GM23248 (cell line): ENCODE results near the gene CTXN3.

Experiments
- EZH2 ChIP-seq: fragments of 200-600 bp; sonication (generic); IDR thresholded peaks from 2 replicates; pipeline ENCODE4 v1.6.1; 2018; ENCODE audit warnings: antibody characterized with exemption, mild to moderate bottlenecking; ENCODE audit not compliant: insufficient read depth, poor library complexity, severe bottlenecking
- EZH2phosphoT487 ChIP-seq: fragments of 200-600 bp; sonication (generic); IDR thresholded peaks from 2 replicates; pipeline ENCODE4 v1.6.1; 2018; ENCODE audit warnings: antibody characterized with exemption, moderate library complexity, mild to moderate bottlenecking, low read depth; ENCODE audit not compliant: insufficient read depth

DNA sequence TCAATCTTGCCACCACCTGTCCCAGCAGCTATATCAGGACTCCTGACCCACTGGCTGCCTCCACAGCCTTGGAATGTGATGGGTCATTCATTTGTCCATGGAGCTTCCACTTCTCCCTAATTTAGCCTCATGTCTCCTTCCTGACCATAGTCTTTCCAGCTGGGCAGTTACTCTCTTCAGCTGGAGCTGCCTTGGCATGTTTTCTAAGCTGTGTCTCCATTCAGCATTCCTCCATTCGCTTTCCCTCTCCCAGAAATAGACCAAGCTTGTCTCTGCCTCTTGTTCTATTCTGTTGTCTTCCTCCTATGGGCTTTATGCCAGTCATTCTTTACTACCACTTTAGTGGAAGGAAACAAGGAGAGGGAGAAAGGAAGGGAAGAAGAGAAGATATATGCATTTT, 5.3 kb upstream of the CTXN3 start:
- no peak for TF ChIP-seq EZH2phosphoT487
- TF ChIP-seq EZH2: no peak
